Measurements from ENCODE around the gene PRKCE. TPM values are rescaled to one million over a fixed set of nuclear protein-coding genes. Genes with fewer than 3 reads are reported as not detected.
A peak's percentile ranks its signal among the peaks of the same experiment; 100 is the strongest.

The PRKCE gene
- total RNA-seq, 1 donor from 2014 or later: 24.2 TPM

GRCh38 chr2:45724335-45724734 lies 72.9 kb downstream of the PRKCE start:
- no peak overlapping the region for H3K4me3 Mint-ChIP-seq (ENCODE audit: unreplicated experiment)
- H3K27me3 Mint-ChIP-seq (ENCODE audit: unreplicated experiment): peaks cover 2% of the 10 kb centered on the region
- no peak for TF ChIP-seq CTCF (IDR thresholded peaks at IDR 0.05; ENCODE audit: unreplicated experiment)
- no peak for DNase-seq (ENCODE audit: low spot score)
- no peak overlapping the region for H3K27ac Mint-ChIP-seq (ENCODE audit: unreplicated experiment)
- peaks cover 3% of the 10 kb centered on the region for H3K4me1 Mint-ChIP-seq (ENCODE audit: unreplicated experiment)
- no peaks in the 10 kb centered on the region for H3K36me3 Mint-ChIP-seq (ENCODE audit: low read depth, unreplicated experiment)
- H3K9me3 Mint-ChIP-seq (ENCODE audit: unreplicated experiment): no peaks in the 10 kb centered on the region

GRCh38 chr2:45725731-45726130 lies 74.3 kb downstream of the PRKCE start:
- no peak for DNase-seq (ENCODE audit: low spot score)
- H3K36me3 Mint-ChIP-seq (ENCODE audit: low read depth, unreplicated experiment): no peaks in the 10 kb centered on the region
- peaks cover 3% of the 10 kb centered on the region for H3K4me1 Mint-ChIP-seq (ENCODE audit: unreplicated experiment)
- no peak for TF ChIP-seq CTCF (IDR thresholded peaks at IDR 0.05; ENCODE audit: unreplicated experiment)
- no peak overlapping the region for H3K27ac Mint-ChIP-seq (ENCODE audit: unreplicated experiment)
- H3K9me3 Mint-ChIP-seq (ENCODE audit: unreplicated experiment): no peaks in the 10 kb centered on the region
- H3K27me3 Mint-ChIP-seq (ENCODE audit: unreplicated experiment): peaks cover 2% of the 10 kb centered on the region
- no peak overlapping the region for H3K4me3 Mint-ChIP-seq (ENCODE audit: unreplicated experiment)

- Mint-ChIP-seq H3K9me3 (ENCODE audit: unreplicated experiment) (no peaks in the 10 kb centered on the region), H3K4me3 (ENCODE audit: unreplicated experiment) (no peak overlapping the region), H3K27me3 (ENCODE audit: unreplicated experiment) (peaks cover 2% of the 10 kb centered on the region), H3K4me1 (ENCODE audit: unreplicated experiment) (peaks cover 6% of the 10 kb centered on the region), H3K36me3 (ENCODE audit: low read depth, unreplicated experiment) (no peaks in the 10 kb centered on the region), H3K27ac (ENCODE audit: unreplicated experiment) (no peak overlapping the region)
- DNase-seq (ENCODE audit: low spot score): no peak
- TF ChIP-seq CTCF (IDR thresholded peaks at IDR 0.05; ENCODE audit: unreplicated experiment): no peak
These were observed 74.7 kb downstream of the PRKCE start for GRCh38 chr2:45726188-45726587.

GRCh38 chr2:45728458-45728942 lies 77.0 kb downstream of the PRKCE start:
- TF ChIP-seq CTCF (IDR thresholded peaks at IDR 0.05; ENCODE audit: unreplicated experiment): no peak
- no peaks in the 10 kb centered on the region for H3K36me3 Mint-ChIP-seq (ENCODE audit: low read depth, unreplicated experiment)
- H3K4me1 Mint-ChIP-seq (ENCODE audit: unreplicated experiment): peaks cover 5% of the 10 kb centered on the region
- no peak for DNase-seq (ENCODE audit: low spot score)
- H3K27ac Mint-ChIP-seq (ENCODE audit: unreplicated experiment): no peak overlapping the region
- H3K4me3 Mint-ChIP-seq (ENCODE audit: unreplicated experiment): no peak overlapping the region
- H3K9me3 Mint-ChIP-seq (ENCODE audit: unreplicated experiment): no peaks in the 10 kb centered on the region
- peaks cover 2% of the 10 kb centered on the region for H3K27me3 Mint-ChIP-seq (ENCODE audit: unreplicated experiment)

GRCh38 chr2:45729753-45730512 lies 78.5 kb downstream of the PRKCE start:
- no peak for DNase-seq (ENCODE audit: low spot score)
- Mint-ChIP-seq H3K4me1 (ENCODE audit: unreplicated experiment) (peaks cover 5% of the 10 kb centered on the region), H3K27ac (ENCODE audit: unreplicated experiment) (no peak overlapping the region), H3K4me3 (ENCODE audit: unreplicated experiment) (no peak overlapping the region), H3K36me3 (ENCODE audit: low read depth, unreplicated experiment) (no peaks in the 10 kb centered on the region), H3K27me3 (ENCODE audit: unreplicated experiment) (peaks cover 2% of the 10 kb centered on the region), H3K9me3 (ENCODE audit: unreplicated experiment) (no peaks in the 10 kb centered on the region)
- TF ChIP-seq CTCF (IDR thresholded peaks at IDR 0.05; ENCODE audit: unreplicated experiment): peak; percentile 43

Data from endothelial cell (in vitro differentiated cells).